OCI-LY3 (cell line): ENCODE measurements around the gene RPS6KA2.

Experiments
- H2AFZ ChIP-seq: fragments of 200-600, 300-600 bp; shearing (Covaris generic); 2 replicates; pipeline ENCODE4 v1.6.0; 2014; ENCODE audit warnings: antibody characterized with exemption, low read depth, low read length
- H3K27ac ChIP-seq: fragments of 200-600, 300-600 bp; sonication (generic); 2 replicates; pipeline ENCODE4 v1.5.1; 2014; ENCODE audit warnings: mild to moderate bottlenecking, low read length, moderate library complexity, mixed read lengths
- H3K27me3 ChIP-seq: fragments of 200-600, 300-600 bp; sonication (generic); 2 replicates; pipeline ENCODE4 v1.6.1; 2014; ENCODE audit warnings: low read depth, low read length, mixed read lengths
- H3K36me3 ChIP-seq: fragments of 200-600, 300-600 bp; sonication (generic); replicated peaks from 2 replicates; pipeline ENCODE3; 2014; ENCODE audit warnings: low read depth, low read length, mixed read lengths
- H3K4me1 ChIP-seq: fragments of 300-600, 200-600 bp; sonication (generic); 2 replicates; pipeline ENCODE4 v1.6.1; 2014; ENCODE audit warnings: low read length, mixed read lengths
- H3K4me2 ChIP-seq: fragments of 200-600, 300-600 bp; sonication (generic); 2 replicates; pipeline ENCODE4 v1.6.1; 2014; ENCODE audit warnings: low read length, mixed read lengths
- H3K4me3 ChIP-seq: fragments of 300-600, 200-600 bp; sonication (generic); 2 replicates; pipeline ENCODE4 v1.5.1; 2014; ENCODE audit warnings: antibody characterized with exemption, mild to moderate bottlenecking, low read length, moderate library complexity
- H3K79me2 ChIP-seq: fragments of 300-600, 200-600 bp; shearing (Covaris generic); 2 replicates; pipeline ENCODE4 v1.6.1; 2014; ENCODE audit warnings: mild to moderate bottlenecking, low read length, mixed read lengths
- H3K9ac ChIP-seq: fragments of 300-600, 200-600 bp; shearing (Covaris generic); 2 replicates; pipeline ENCODE4 v1.6.0; 2014; ENCODE audit warnings: mild to moderate bottlenecking, low read length, moderate library complexity
- H3K9me3 ChIP-seq: fragments of 200-600, 300-600 bp; shearing (Covaris generic); 2 replicates; pipeline ENCODE4 v1.6.1; 2014; ENCODE audit warnings: low read length, mixed read lengths; ENCODE audit not compliant: insufficient read depth
- H4K20me1 ChIP-seq: fragments of 200-600, 300-600 bp; sonication (generic); 2 replicates; pipeline ENCODE4 v1.6.1; 2016; ENCODE audit warnings: low read length, mixed read lengths; ENCODE audit not compliant: insufficient read depth
- CTCF ChIP-seq: fragments of 200-600, 300-600 bp; sonication (generic); IDR thresholded peaks from 2 replicates; pipeline ENCODE4 v1.5.1; 2014; ENCODE audit warnings: antibody characterized with exemption, low read length, low read depth
- EZH2phosphoT487 ChIP-seq: fragments of 200-600 bp; shearing (Covaris generic); IDR thresholded peaks from 2 replicates; pipeline ENCODE4 v1.6.1; 2018; ENCODE audit warnings: antibody characterized with exemption, mixed run types, low read depth

Gene RPS6KA2

GRCh38 chr6:166476634-166477215 lies 150.3 kb downstream of the RPS6KA2 start:
- H3K36me3 ChIP-seq: no peaks in the 10 kb centered on the region
- H3K27ac ChIP-seq: no peak overlapping the region
- H4K20me1 ChIP-seq: no peaks in the 10 kb centered on the region
- no peaks in the 10 kb centered on the region for H3K9me3 ChIP-seq
- no peaks in the 10 kb centered on the region for H3K27me3 ChIP-seq
- no peak overlapping the region for H3K4me3 ChIP-seq
- TF ChIP-seq CTCF (no peak), EZH2phosphoT487 (no peak)
- H2AFZ ChIP-seq: no peak overlapping the region
- no peak overlapping the region for H3K4me2 ChIP-seq
- H3K4me1 ChIP-seq: no peaks in the 10 kb centered on the region
- no peak overlapping the region for H3K9ac ChIP-seq
- H3K79me2 ChIP-seq: no peaks in the 10 kb centered on the region

GRCh38 chr6:166476061-166476591 lies 150.9 kb downstream of the RPS6KA2 start:
- H3K4me2 ChIP-seq: no peak overlapping the region
- no peaks in the 10 kb centered on the region for H3K4me1 ChIP-seq
- H3K79me2 ChIP-seq: no peaks in the 10 kb centered on the region
- no peak overlapping the region for H3K9ac ChIP-seq
- H3K4me3 ChIP-seq: no peak overlapping the region
- no peaks in the 10 kb centered on the region for H4K20me1 ChIP-seq
- H2AFZ ChIP-seq: no peak overlapping the region
- no peaks in the 10 kb centered on the region for H3K27me3 ChIP-seq
- no peaks in the 10 kb centered on the region for H3K36me3 ChIP-seq
- TF ChIP-seq EZH2phosphoT487 (no peak), CTCF (no peak)
- no peaks in the 10 kb centered on the region for H3K9me3 ChIP-seq
- no peak overlapping the region for H3K27ac ChIP-seq

- Histone ChIP-seq H3K27me3 (no peaks in the 10 kb centered on the region), H3K4me2 (no peak overlapping the region), H3K9me3 (no peaks in the 10 kb centered on the region), H3K27ac (no peak overlapping the region), H3K79me2 (no peaks in the 10 kb centered on the region), H3K4me1 (no peaks in the 10 kb centered on the region), H4K20me1 (no peaks in the 10 kb centered on the region), H2AFZ (no peak overlapping the region), H3K36me3 (no peaks in the 10 kb centered on the region), H3K9ac (no peak overlapping the region), H3K4me3 (no peak overlapping the region)
- TF ChIP-seq CTCF: no peak
Observed at GRCh38 chr6:166474721-166475565, 152.1 kb downstream of the RPS6KA2 start.

GRCh38 chr6:166473886-166474571 lies 153.0 kb downstream of the RPS6KA2 start:
- Histone ChIP-seq H3K9me3 (no peaks in the 10 kb centered on the region), H3K4me2 (no peak overlapping the region), H3K79me2 (no peaks in the 10 kb centered on the region), H3K27ac (no peak overlapping the region), H4K20me1 (no peaks in the 10 kb centered on the region), H3K4me3 (no peak overlapping the region), H3K9ac (no peak overlapping the region), H3K4me1 (no peaks in the 10 kb centered on the region), H3K27me3 (no peaks in the 10 kb centered on the region), H3K36me3 (no peaks in the 10 kb centered on the region), H2AFZ (no peak overlapping the region)
- TF ChIP-seq EZH2phosphoT487 (no peak), CTCF (no peak)
